GM23338 (cell line): ENCODE data around the gene OR5A1. TPM values are rescaled to one million over a fixed set of nuclear protein-coding genes. Genes with fewer than 3 reads are reported as not detected.

ENCODE experiments used
- ATAC-seq: fragments of 200-7000 bp; cut with Tn5 transposase; 3 replicates; pipeline ENCODE4 v1.9.1; 2020
- DNase-seq: peaks from one replicate; pipeline ENCODE4 v3.0.0-alpha.2; 2015; ENCODE audit warnings: low spot score
- H2AFZ ChIP-seq: fragments of 200-600 bp; sonication (generic); 2 replicates; pipeline ENCODE4 v1.8.0; 2016; ENCODE audit warnings: antibody characterized with exemption, mild to moderate bottlenecking, moderate library complexity
- H3F3A ChIP-seq: fragments of 200-600 bp; sonication (generic); replicated peaks from 2 replicates; pipeline ENCODE4 v1.8.0; 2017; ENCODE audit warnings: antibody characterized with exemption, mixed run types, low read depth
- H3K27ac ChIP-seq: fragments of 200-600 bp; sonication (generic); 2 replicates; pipeline ENCODE4 v1.6.1; 2016; ENCODE audit warnings: low read depth
- H3K27me3 ChIP-seq: fragments of 200-600 bp; sonication (generic); 2 replicates; pipeline ENCODE4 v1.8.0; 2016; ENCODE audit warnings: mild to moderate bottlenecking, mixed run types, moderate library complexity; ENCODE audit not compliant: insufficient read depth
- H3K36me3 ChIP-seq: fragments of 200-600 bp; sonication (generic); 2 replicates; pipeline ENCODE4 v1.8.0; 2016; ENCODE audit warnings: mild to moderate bottlenecking; ENCODE audit not compliant: insufficient read depth
- H3K4me1 ChIP-seq: fragments of 200-600 bp; sonication (generic); 2 replicates; pipeline ENCODE4 v1.8.0; 2016; ENCODE audit warnings: mild to moderate bottlenecking, moderate library complexity; ENCODE audit not compliant: insufficient read depth
- H3K4me2 ChIP-seq: fragments of 200-600 bp; sonication (generic); 2 replicates; pipeline ENCODE4 v1.7.1; 2017; ENCODE audit warnings: mixed run types
- H3K4me3 ChIP-seq: fragments of 200-600 bp; sonication (generic); 2 replicates; pipeline ENCODE4 v1.6.1; 2016; ENCODE audit warnings: mixed run types
- H3K79me2 ChIP-seq: fragments of 200-600 bp; sonication (generic); replicated peaks from 2 replicates; pipeline ENCODE4 v1.8.0; 2017; ENCODE audit warnings: mild to moderate bottlenecking; ENCODE audit not compliant: insufficient read depth
- H3K9me2 ChIP-seq: fragments of 200-600 bp; sonication (generic); 2 replicates; pipeline ENCODE4 v1.8.0; 2017; ENCODE audit not compliant: insufficient read depth
- H4K20me1 ChIP-seq: fragments of 200-600 bp; sonication (generic); replicated peaks from 2 replicates; pipeline ENCODE4 v1.8.0; 2017; ENCODE audit warnings: mild to moderate bottlenecking; ENCODE audit not compliant: insufficient read depth
- H3K27ac Mint-ChIP-seq: 2 replicates; pipeline ENCODE4 v1.8.0; 2020; ENCODE audit warnings: inconsistent platforms, mild to moderate bottlenecking, moderate library complexity, mixed read lengths
- H3K27me3 Mint-ChIP-seq: 3 replicates; pipeline ENCODE4 v1.8.0; 2022; ENCODE audit warnings: low read depth, mild to moderate bottlenecking, moderate library complexity, mixed read lengths, inconsistent platforms; ENCODE audit not compliant: insufficient read depth, poor library complexity
- H3K36me3 Mint-ChIP-seq: 3 replicates; pipeline ENCODE4 v1.8.0; 2021; ENCODE audit warnings: low read depth, mild to moderate bottlenecking, inconsistent platforms, moderate library complexity, mixed read lengths
- H3K4me1 Mint-ChIP-seq: 3 replicates; pipeline ENCODE4 v1.8.0; 2020; ENCODE audit warnings: mild to moderate bottlenecking, inconsistent platforms, mixed read lengths
- H3K4me3 Mint-ChIP-seq: 3 replicates; pipeline ENCODE4 v1.8.0; 2021; ENCODE audit warnings: moderate library complexity, mild to moderate bottlenecking, inconsistent platforms, mixed read lengths
- H3K9me3 Mint-ChIP-seq: 3 replicates; pipeline ENCODE4 v1.8.0; 2020; ENCODE audit warnings: moderate library complexity, mild to moderate bottlenecking, inconsistent platforms, mixed read lengths
- CREB1 ChIP-seq: fragments of 250-450 bp; sonication (Bioruptor Pico); IDR thresholded peaks from 2 replicates; pipeline ENCODE4 v1.5.0; 2020; ENCODE audit warnings: low read depth, mild to moderate bottlenecking, moderate library complexity
- CTCF ChIP-seq, 2 experiments: fragments of 200-600 bp in 1 of 2; sonication (generic) in 1 of 2; conservative IDR thresholded peaks; 2 replicates each; pipeline versions ENCODE4 v1.5.1 to v1.6.1; 2016 to 2017; ENCODE audit warnings: antibody characterized with exemption in 2 of 2, low read depth in 2 of 2, mild to moderate bottlenecking in 2 of 2, moderate library complexity in 1 of 2
- ETS1 ChIP-seq: IDR thresholded peaks from 2 replicates; pipeline ENCODE4 v1.6.1; 2016; ENCODE audit warnings: antibody characterized with exemption
- EZH2 ChIP-seq: fragments of 200-600 bp; sonication (generic); IDR thresholded peaks from one replicate; pipeline ENCODE4 v1.8.0; 2017; ENCODE audit warnings: antibody characterized with exemption, mild to moderate bottlenecking, low read depth; ENCODE audit not compliant: unreplicated experiment
- EZH2phosphoT487 ChIP-seq: fragments of 200-600 bp; sonication (generic); IDR thresholded peaks from one replicate; pipeline ENCODE4 v1.8.1; 2018; ENCODE audit warnings: antibody characterized with exemption; ENCODE audit not compliant: unreplicated experiment
- JUNB ChIP-seq: IDR thresholded peaks from one replicate; pipeline ENCODE4 v1.6.1; 2016; ENCODE audit warnings: antibody characterized with exemption; ENCODE audit not compliant: unreplicated experiment
- NANOG ChIP-seq: IDR thresholded peaks from 2 replicates; pipeline ENCODE4 v1.6.1; 2016; ENCODE audit warnings: antibody characterized with exemption, borderline replicate concordance
- POLR2AphosphoS5 ChIP-seq: IDR thresholded peaks from 2 replicates; pipeline ENCODE4 v1.6.1; 2016; ENCODE audit warnings: antibody characterized with exemption, low read depth
- REST ChIP-seq: IDR thresholded peaks from one replicate; pipeline ENCODE4 v1.6.1; 2018; ENCODE audit warnings: antibody characterized with exemption; ENCODE audit not compliant: unreplicated experiment
- STAT1 ChIP-seq: IDR thresholded peaks from one replicate; pipeline ENCODE4 v1.6.1; 2016; ENCODE audit warnings: antibody characterized with exemption; ENCODE audit not compliant: unreplicated experiment
- ZNF114 ChIP-seq: fragments of 250-450 bp; sonication (Bioruptor Pico); IDR thresholded peaks from 2 replicates; pipeline ENCODE4 v1.5.0; 2020; ENCODE audit warnings: mild to moderate bottlenecking, moderate library complexity
- ZNF331 ChIP-seq: fragments of 250-450 bp; sonication (Bioruptor Pico); IDR thresholded peaks from 2 replicates; pipeline ENCODE4 v1.5.0; 2020; ENCODE audit warnings: low read depth, mild to moderate bottlenecking, moderate library complexity
- ZNF462 ChIP-seq: fragments of 250-450 bp; sonication (Bioruptor Pico); IDR thresholded peaks from 2 replicates; pipeline ENCODE4 v1.5.0; 2020; ENCODE audit warnings: mild to moderate bottlenecking, moderate library complexity
- polyA plus RNA-seq: library from polyadenylated mRNA; unstranded; fragments of >200 nt; fragmentation: Nextera tagmentation; extraction: Ambion mirVana; gene quantifications from 2 replicates; pipeline ENCODE4 v1.2.1, GENCODE V29; 2016
- total RNA-seq: library from RNA; depleted of rRNA; stranded (reverse); fragments of >200 nt; shearing (Covaris generic); gene quantifications from 2 replicates; pipeline ENCODE4 v1.2.3, GENCODE V29; 2014

OR5A1 gene
- total and polyA plus RNA-seq, 2 experiments from 2014 or later, result 0.03 TPM; not detected in 1

- H3K4me3 Mint-ChIP-seq, result no peak overlapping the region
- ATAC-seq (no peak), DNase-seq (no peak)
- Histone ChIP-seq H3K27me3 (no peaks in the 10 kb centered on the region), H3K36me3 (no peaks in the 10 kb centered on the region), H4K20me1 (no peaks in the 10 kb centered on the region), H3K4me3 (no peak overlapping the region), H2AFZ (no peak overlapping the region), H3K27ac (no peak overlapping the region), H3K79me2 (no peaks in the 10 kb centered on the region), H3F3A (no peaks in the 10 kb centered on the region), H3K4me1 (no peaks in the 10 kb centered on the region), H3K4me2 (no peak overlapping the region), H3K9me2 (peaks cover 15% of the 10 kb centered on the region)
- no peak overlapping the region for H3K27ac Mint-ChIP-seq
- TF ChIP-seq EZH2phosphoT487, result no peak
- TF ChIP-seq EZH2, result no peak
- TF ChIP-seq ZNF331 (CRISPR knock-in tag), result no peak
- no peak for TF ChIP-seq CTCF (conservative IDR thresholded peaks at IDR 0.05; ENCODE audit: low read depth in 2 of 2)
- TF ChIP-seq JUNB, result no peak
- TF ChIP-seq ETS1, result no peak
- TF ChIP-seq REST, result no peak
- TF ChIP-seq POLR2AphosphoS5, result no peak
- no peak for TF ChIP-seq ZNF462 (CRISPR knock-in tag)
- TF ChIP-seq ZNF114 (CRISPR knock-in tag), result no peak
- no peak for TF ChIP-seq NANOG
- no peak for TF ChIP-seq STAT1
- no peak for TF ChIP-seq CREB1
- no peaks in the 10 kb centered on the region for H3K27me3 Mint-ChIP-seq
- peaks cover 34% of the 10 kb centered on the region for H3K9me3 Mint-ChIP-seq
- no peaks in the 10 kb centered on the region for H3K4me1 Mint-ChIP-seq
- H3K36me3 Mint-ChIP-seq, result peaks cover 13% of the 10 kb centered on the region; the same call in 2 of the 3 replicates
Measured at GRCh38 chr11:59413646-59414045, 22.6 kb upstream of the OR5A1 start.
